ENCODE measurements around the gene NGLY1.

The NGLY1 gene

GRCh38 chr3:25707268-25707926 lies 75.8 kb downstream of the NGLY1 start:
- no peak for DNase-seq

- DNase-seq = no peak
Measured at GRCh38 chr3:25706213-25706612, 77.0 kb downstream of the NGLY1 start.

- no peak for DNase-seq
Measured at GRCh38 chr3:25697553-25697952, 85.7 kb downstream of the NGLY1 start.

GRCh38 chr3:25695731-25696420 lies 87.4 kb downstream of the NGLY1 start:
- DNase-seq = no peak

GRCh38 chr3:25693238-25693637 lies 90.0 kb downstream of the NGLY1 start:
- no peak for DNase-seq

- no peak for DNase-seq
Measured at GRCh38 chr3:25692341-25692740, 90.9 kb downstream of the NGLY1 start.

GRCh38 chr3:25690768-25691533 lies 92.3 kb downstream of the NGLY1 start:
- no peak for DNase-seq

- DNase-seq = no peak
Measured at GRCh38 chr3:25689226-25689625, 94.0 kb downstream of the NGLY1 start.

GRCh38 chr3:25687742-25688141 lies 95.5 kb downstream of the NGLY1 start:
- DNase-seq = no peak

GRCh38 chr3:25686766-25687165 lies 96.5 kb downstream of the NGLY1 start:
- DNase-seq = no peak

- no peak for DNase-seq
Measured at GRCh38 chr3:25683882-25684281, 99.4 kb downstream of the NGLY1 start.

GRCh38 chr3:25683410-25683809 lies 99.8 kb downstream of the NGLY1 start:
- no peak for DNase-seq

- no peak for DNase-seq
Measured at GRCh38 chr3:25679642-25680302, 103.5 kb downstream of the NGLY1 start.

GRCh38 chr3:25679166-25679565 lies 104.1 kb downstream of the NGLY1 start:
- DNase-seq = no peak

- no peak for DNase-seq
Measured at GRCh38 chr3:25678581-25678980, 104.7 kb downstream of the NGLY1 start.

- no peak for DNase-seq
Measured at GRCh38 chr3:25677121-25677520, 106.1 kb downstream of the NGLY1 start.

- no peak for DNase-seq
Measured at GRCh38 chr3:25674670-25675069, 108.6 kb downstream of the NGLY1 start.

GRCh38 chr3:25673738-25674298 lies 109.4 kb downstream of the NGLY1 start:
- DNase-seq = no peak

Measured in activated CD8-positive, alpha-beta memory T cell treated with anti-CD3 and anti-CD28 coated beads, Interleukin-2, amount 50 U/mL, for 4 hours (primary cell).